IPS-18c (cell line): ENCODE results near the gene DDX27.
A peak's percentile ranks its signal among the peaks of the same experiment; 100 is the strongest.
"Not testable (repeated sequence)": the region's sequence is repeated elsewhere in the genome, so short reads cannot be mapped to it uniquely, and the experiment has no call there.

Source experiments
- H3K4me3 ChIP-seq: 2 replicates; pipeline ENCODE4 v1.7.0; 2013; ENCODE audit warnings: low read depth, mild to moderate bottlenecking, low read length, moderate library complexity; ENCODE audit not compliant: insufficient read depth
- H3K9me3 ChIP-seq: one replicate; pipeline ENCODE4 v1.6.1; 2013; ENCODE audit warnings: mild to moderate bottlenecking, low read length, moderate library complexity; ENCODE audit not compliant: control insufficient read depth, insufficient read depth

Gene DDX27

GRCh38 chr20:49192944-49193518 lies 26.2 kb upstream of the DDX27 start:
- not testable (repeated sequence) for H3K9me3 ChIP-seq, H3K4me3 ChIP-seq

- H3K4me3 ChIP-seq = no peak overlapping the region
- no peaks in the 10 kb centered on the region for H3K9me3 ChIP-seq
These were observed 19.4 kb upstream of the DDX27 start for GRCh38 chr20:49199729-49200293.

GRCh38 chr20:49203011-49203410 lies 16.2 kb upstream of the DDX27 start:
- Histone ChIP-seq H3K9me3 (no peaks in the 10 kb centered on the region), H3K4me3 (no peak overlapping the region)

GRCh38 chr20:49203746-49204145 lies 15.5 kb upstream of the DDX27 start:
- H3K4me3 ChIP-seq = no peak overlapping the region
- no peaks in the 10 kb centered on the region for H3K9me3 ChIP-seq

- Histone ChIP-seq H3K4me3 (no peak overlapping the region), H3K9me3 (no peaks in the 10 kb centered on the region)
These were observed 12.1 kb upstream of the DDX27 start for GRCh38 chr20:49207076-49207475.

- H3K9me3 ChIP-seq = no peaks in the 10 kb centered on the region
- H3K4me3 ChIP-seq = no peak overlapping the region
These were observed 9.0 kb upstream of the DDX27 start for GRCh38 chr20:49210101-49210756.

GRCh38 chr20:49210757-49211110 lies 8.5 kb upstream of the DDX27 start:
- H3K4me3 ChIP-seq = no peak overlapping the region
- no peaks in the 10 kb centered on the region for H3K9me3 ChIP-seq

- Histone ChIP-seq H3K9me3 (no peaks in the 10 kb centered on the region), H3K4me3 (no peak overlapping the region)
These were observed 4.6 kb upstream of the DDX27 start for GRCh38 chr20:49214571-49214970.

GRCh38 chr20:49215232-49215631 lies 4.0 kb upstream of the DDX27 start:
- Histone ChIP-seq H3K9me3 (no peaks in the 10 kb centered on the region), H3K4me3 (no peak overlapping the region)

- H3K9me3 ChIP-seq = no peaks in the 10 kb centered on the region
- H3K4me3 ChIP-seq = no peak overlapping the region
These were observed 2.1 kb upstream of the DDX27 start for GRCh38 chr20:49216991-49217578.

- H3K4me3 ChIP-seq, H3K9me3 ChIP-seq: not testable (repeated sequence)
These were observed 501 bp upstream of the DDX27 start for GRCh38 chr20:49218739-49219090.

GRCh38 chr20:49219924-49220831 lies 962 bp downstream of the DDX27 start:
- no peaks in the 10 kb centered on the region for H3K9me3 ChIP-seq
- H3K4me3 ChIP-seq = peak overlapping the region; percentile 70

GRCh38 chr20:49225896-49226295 lies 6.7 kb downstream of the DDX27 start:
- H3K9me3 ChIP-seq = no peaks in the 10 kb centered on the region
- H3K4me3 ChIP-seq = no peak overlapping the region

- Histone ChIP-seq H3K9me3 (no peaks in the 10 kb centered on the region), H3K4me3 (no peak overlapping the region)
These were observed 9.5 kb downstream of the DDX27 start for GRCh38 chr20:49228676-49229075.

GRCh38 chr20:49229381-49229780 lies 10.2 kb downstream of the DDX27 start:
- Histone ChIP-seq H3K4me3 (no peak overlapping the region), H3K9me3 (no peaks in the 10 kb centered on the region)

- Histone ChIP-seq H3K9me3 (no peaks in the 10 kb centered on the region), H3K4me3 (no peak overlapping the region)
These were observed 10.8 kb downstream of the DDX27 start for GRCh38 chr20:49230021-49230420.

GRCh38 chr20:49230561-49231133 lies 11.4 kb downstream of the DDX27 start:
- no peaks in the 10 kb centered on the region for H3K9me3 ChIP-seq
- no peak overlapping the region for H3K4me3 ChIP-seq
